Measurements from ENCODE around the gene B4GAT1. TPM values are rescaled to one million over a fixed set of nuclear protein-coding genes. Genes with fewer than 3 reads are reported as not detected.

The B4GAT1 gene
- total and polyA plus RNA-seq, 9 of the 15 experiments (the other 6 are each of a cell fraction or from before 2014, with no cell fraction given), result 0.86 to 9.5 (median 3.8) TPM

- TF ChIP-seq NR2C1 (IDR thresholded peaks at IDR 0.05) (no peak; the same call in 1 of the 2 replicates), NR2C1 (tag; IDR thresholded peaks at IDR 0.05) (0 out of 2 replicates have a peak, but pooled peaks have one; percentile 14), HNRNPLL (IDR thresholded peaks at IDR 0.05; ENCODE audit: low read depth, low read length, poor library complexity, severe bottlenecking) (no peak), PTBP1 (IDR thresholded peaks at IDR 0.05; ENCODE audit: low read depth, low read length) (0 out of 2 replicates have a peak, but pooled peaks have one; percentile 39), CAMTA2 (CRISPR knock-in tag; conservative IDR thresholded peaks at IDR 0.05) (no peak), ZBTB43 (CRISPR knock-in tag; IDR thresholded peaks at IDR 0.05) (no peak), SIRT6 (IDR thresholded peaks at IDR 0.05; ENCODE audit: low read depth, low read length) (no peak), ESRRA (IDR thresholded peaks at IDR 0.05; ENCODE audit: borderline replicate concordance, low read depth) (peak; percentile 61; the same call in 1 of the 2 replicates), DNMT1 (IDR thresholded peaks at IDR 0.05) (no peak), CHD7 (IDR thresholded peaks at IDR 0.05; ENCODE audit: low read depth, low read length) (no peak), ZNF644 (tag; IDR thresholded peaks at IDR 0.05; ENCODE audit: low read depth) (no peak), ZNF197 (CRISPR knock-in tag; IDR thresholded peaks at IDR 0.05; ENCODE audit: low read depth) (no peak), RBM14 (IDR thresholded peaks at IDR 0.05; ENCODE audit: borderline replicate concordance, insufficient read depth, low read depth, low read length) (no peak), NFRKB (IDR thresholded peaks at IDR 0.05; ENCODE audit: low read depth) (no peak)
Measured at GRCh38 chr11:66365711-66366619, 18.5 kb upstream of the B4GAT1 start (continued).
